Fibroblast of skin of left biceps (primary cell): ENCODE results near the gene KDM4B.
"Not testable (repeated sequence)": the region's sequence is repeated elsewhere in the genome, so short reads cannot be mapped to it uniquely, and the experiment has no call there.

Source experiments
- DNase-seq, 2 experiments: peaks; one replicate each; pipeline ENCODE4 v3.0.0-alpha.2; 2013; ENCODE audit warnings: low read depth in 2 of 2

KDM4B gene

DNA sequence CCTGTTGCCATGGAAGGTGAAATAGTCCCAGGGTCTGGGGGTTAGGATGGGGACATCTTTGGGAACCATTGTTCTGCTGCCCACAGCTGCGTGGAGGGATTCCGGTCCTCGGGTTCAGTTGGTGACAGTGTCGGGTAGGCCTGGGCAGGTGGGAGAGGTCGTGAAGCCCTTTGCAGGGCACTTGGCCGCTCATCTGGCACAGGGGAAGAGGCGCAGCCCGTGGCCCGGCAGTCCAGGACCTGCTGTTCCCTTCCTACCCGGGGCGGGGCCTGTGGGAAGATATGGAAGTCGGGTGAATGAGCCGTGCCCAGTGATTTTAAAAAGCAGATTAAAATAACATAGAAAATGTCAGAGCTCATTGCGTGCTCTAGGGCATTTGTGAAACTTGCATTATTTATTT, 44.8 kb downstream of the KDM4B start:
- DNase-seq = no peak

DNA sequence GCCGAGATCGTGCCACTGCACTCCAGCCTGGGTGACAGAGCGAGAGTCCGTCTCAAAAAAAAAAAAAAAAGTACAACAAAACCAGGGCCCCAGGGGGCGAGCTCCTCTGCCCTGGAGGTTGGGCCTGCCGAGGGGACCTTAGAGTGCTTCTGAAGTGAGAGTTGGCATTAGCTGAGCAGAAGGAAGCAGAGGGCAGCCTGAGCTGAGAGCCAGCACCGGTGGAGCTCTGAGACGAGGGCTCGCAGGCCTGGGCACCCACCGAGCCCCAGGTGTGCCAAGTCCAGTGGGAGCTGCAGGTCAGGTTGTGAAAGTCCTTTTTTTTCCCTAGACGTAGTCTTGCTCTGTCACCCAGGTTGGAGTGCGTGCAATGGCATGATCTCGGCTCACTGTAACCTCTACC, 46.0 kb downstream of the KDM4B start:
- DNase-seq = no peak

GRCh38 chr19:5016268-5016667, 47.4 kb downstream of the KDM4B start:
- no peak for DNase-seq

DNA sequence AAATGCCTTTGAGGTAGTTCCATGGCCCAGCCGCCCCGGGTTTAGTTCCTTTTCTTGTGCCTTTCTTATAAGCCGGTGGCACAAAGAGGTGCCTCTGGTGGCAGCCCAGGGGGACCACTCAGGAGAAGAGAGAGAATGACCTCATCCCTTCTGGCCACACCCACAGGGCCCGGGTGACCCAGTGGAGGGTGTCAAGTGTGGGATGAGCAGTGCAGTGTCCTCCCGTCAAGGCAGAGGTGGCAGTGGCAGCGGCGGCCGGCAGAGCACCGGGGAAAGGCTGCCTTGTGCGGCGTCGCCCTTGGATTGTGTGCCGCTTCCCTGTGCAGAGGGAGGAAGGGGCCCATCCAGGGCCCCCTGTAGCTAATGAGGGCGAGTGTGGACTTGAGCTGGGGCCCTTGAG, 47.9 kb downstream of the KDM4B start:
- no peak for DNase-seq

DNA sequence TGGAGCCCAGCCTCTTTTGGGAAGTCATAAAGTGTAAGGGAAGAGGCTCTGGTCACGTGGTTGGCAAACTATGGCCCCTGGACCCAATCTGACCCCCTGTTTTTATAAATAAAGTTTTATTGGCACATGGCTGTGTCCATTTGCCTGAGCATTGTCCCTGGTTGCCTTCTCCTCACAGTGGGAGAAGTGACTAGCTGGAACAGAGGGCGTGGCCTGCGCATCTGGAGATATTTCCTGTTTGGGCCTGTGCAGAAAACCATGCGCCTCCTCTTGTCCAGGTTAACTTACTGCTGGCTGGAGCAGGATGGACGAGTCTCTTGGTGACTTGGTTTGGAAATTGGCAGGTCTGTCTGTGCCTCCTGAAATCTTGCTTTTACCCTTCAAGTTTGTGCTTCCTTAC, 48.3 kb downstream of the KDM4B start:
- DNase-seq = no peak

- peak; percentile 28 to 31 for DNase-seq
Observed at GRCh38 chr19:5018224-5019015, 49.5 kb downstream of the KDM4B start.

GRCh38 chr19:5020368-5020767, 51.5 kb downstream of the KDM4B start:
- DNase-seq = no peak

GRCh38 chr19:5021046-5021445, 52.1 kb downstream of the KDM4B start:
- DNase-seq = no peak

DNA sequence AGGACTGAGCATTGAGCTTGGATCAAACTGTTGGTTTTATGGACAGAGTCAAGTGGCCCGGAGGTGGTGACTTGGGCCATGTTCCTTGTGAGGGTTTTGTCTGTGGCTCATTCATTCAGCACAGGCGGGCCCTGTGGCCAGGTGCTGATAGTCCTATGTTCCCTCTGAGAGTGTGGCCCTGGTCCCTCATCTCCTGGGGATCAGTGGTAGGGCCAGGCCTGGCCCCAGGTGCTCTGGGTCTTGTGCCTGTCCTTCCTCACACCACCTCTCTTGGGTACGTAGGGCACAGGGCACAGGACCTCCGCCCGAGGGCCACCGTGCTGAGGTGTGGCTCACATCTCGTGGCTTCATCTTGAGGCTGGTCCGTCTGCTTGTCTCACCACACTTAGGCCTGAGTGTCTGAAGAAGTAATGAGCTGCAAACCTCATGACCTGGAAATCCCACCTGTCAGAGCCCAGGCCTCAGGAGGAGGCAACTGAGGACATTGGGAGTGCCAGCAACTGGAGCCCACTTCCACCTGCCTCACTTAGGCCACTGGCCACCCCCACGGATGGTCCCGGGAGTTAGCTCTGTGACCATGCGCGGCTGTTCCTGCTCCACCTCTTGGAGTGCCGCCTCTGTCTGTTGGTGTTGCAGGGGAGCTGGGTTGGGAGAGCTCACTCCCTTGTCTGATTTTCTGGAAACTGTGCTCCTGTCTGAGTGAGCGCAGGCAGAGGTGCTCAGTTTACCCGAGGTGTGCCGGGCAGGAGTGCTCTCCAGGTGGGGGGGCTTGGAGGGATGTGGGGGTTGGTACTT, 53.4 kb downstream of the KDM4B start:
- DNase-seq = no peak

GRCh38 chr19:5023128-5023571, 54.2 kb downstream of the KDM4B start:
- no peak for DNase-seq

- no peak for DNase-seq
Observed at GRCh38 chr19:5024282-5024681, 55.4 kb downstream of the KDM4B start.

- DNase-seq = no peak
Observed at GRCh38 chr19:5025027-5025426, 56.1 kb downstream of the KDM4B start.

GRCh38 chr19:5026706-5027273, 57.9 kb downstream of the KDM4B start:
- DNase-seq = no peak

- DNase-seq = no peak
Observed at GRCh38 chr19:5028229-5028886, 59.4 kb downstream of the KDM4B start.

GRCh38 chr19:5029596-5029995, 60.7 kb downstream of the KDM4B start:
- DNase-seq = not testable (repeated sequence)

GRCh38 chr19:5030136-5030820, 61.4 kb downstream of the KDM4B start:
- DNase-seq = no peak

- DNase-seq = no peak
Observed at GRCh38 chr19:5030822-5031221, 61.9 kb downstream of the KDM4B start.

DNA sequence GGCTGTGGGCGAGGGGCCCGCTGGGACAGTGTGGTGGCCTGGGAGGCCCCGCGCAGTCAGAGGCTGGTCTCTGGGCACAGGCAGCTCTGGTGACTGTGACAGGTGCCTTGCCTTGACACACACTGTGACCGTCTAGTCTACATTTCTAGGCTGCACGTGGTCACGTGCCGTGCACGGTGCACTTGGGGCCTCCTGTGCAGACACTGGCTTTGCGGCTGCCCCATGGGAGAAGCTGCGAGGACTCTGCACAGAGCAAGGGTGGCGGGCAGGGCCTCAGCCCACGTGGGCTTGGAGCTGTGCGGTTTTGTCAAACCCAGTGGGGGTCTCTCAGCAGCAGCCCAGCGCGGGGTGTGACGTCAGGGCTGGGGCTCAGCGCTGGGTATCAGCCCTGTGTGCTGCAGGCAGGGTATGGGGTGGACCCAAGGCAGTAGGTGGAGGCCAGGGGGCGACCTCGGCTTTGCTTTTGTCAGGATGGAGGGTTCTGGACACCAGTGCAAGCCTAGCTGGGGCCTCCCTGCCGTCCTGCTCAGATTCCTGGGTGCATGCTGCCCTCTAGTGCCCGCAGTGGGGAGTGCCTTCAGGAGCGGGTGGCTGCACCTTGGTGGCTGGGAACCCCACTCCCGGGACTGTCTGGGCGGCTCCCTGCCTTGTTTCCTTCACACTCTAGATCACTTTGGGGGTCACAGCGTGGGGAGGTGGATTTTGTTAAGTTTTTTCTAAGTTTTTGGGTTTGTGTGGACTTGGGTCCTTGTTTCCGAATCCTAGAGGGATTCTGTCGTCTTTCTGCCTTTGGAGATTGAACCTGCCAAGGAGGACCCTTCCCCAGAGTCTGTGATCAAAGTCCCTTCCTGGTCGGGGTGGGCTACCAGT, 62.6 kb downstream of the KDM4B start:
- peak; percentile 23 to 29 for DNase-seq

- no peak for DNase-seq
Observed at GRCh38 chr19:5032101-5032967, 63.4 kb downstream of the KDM4B start.
